DOHH2 (cell line): ENCODE measurements around the gene ZC3H12C.
"Not testable (repeated sequence)": the region's sequence is repeated elsewhere in the genome, so short reads cannot be mapped to it uniquely, and the experiment has no call there.

Experiments used
- H3F3A ChIP-seq: fragments of 200-600 bp; sonication (generic), shearing (Covaris generic); 2 replicates; pipeline ENCODE4 v1.6.0; 2016; ENCODE audit warnings: antibody characterized with exemption, mild to moderate bottlenecking; ENCODE audit not compliant: control insufficient read depth, insufficient read depth
- H3K27ac ChIP-seq: fragments of 200-600 bp; sonication (generic); 2 replicates; pipeline ENCODE4 v1.5.1; 2014; ENCODE audit warnings: low read depth, mild to moderate bottlenecking, low read length, moderate library complexity
- H3K27me3 ChIP-seq: fragments of 200-600 bp; sonication (generic); 2 replicates; pipeline ENCODE4 v1.6.1; 2014; ENCODE audit warnings: mild to moderate bottlenecking, low read length, mixed read lengths; ENCODE audit not compliant: control insufficient read depth
- H3K36me3 ChIP-seq: fragments of 200-600 bp; sonication (generic); 2 replicates; pipeline ENCODE4 v1.6.1; 2014; ENCODE audit warnings: mild to moderate bottlenecking, low read length, moderate library complexity, mixed read lengths; ENCODE audit not compliant: control insufficient read depth
- H3K4me1 ChIP-seq: fragments of 200-600 bp; sonication (generic); 2 replicates; pipeline ENCODE4 v1.6.1; 2014; ENCODE audit warnings: mild to moderate bottlenecking, low read length, mixed read lengths; ENCODE audit not compliant: control insufficient read depth
- H3K4me2 ChIP-seq: fragments of 200-600 bp; sonication (generic); 2 replicates; pipeline ENCODE4 v1.6.0; 2014; ENCODE audit warnings: mild to moderate bottlenecking, low read length, moderate library complexity
- H3K4me3 ChIP-seq: fragments of 200-600 bp; sonication (generic); 2 replicates; pipeline ENCODE4 v1.5.1; 2014; ENCODE audit warnings: mild to moderate bottlenecking, low read length, mixed read lengths
- H3K79me2 ChIP-seq: fragments of 200-600 bp; sonication (generic); 2 replicates; pipeline ENCODE4 v1.6.1; 2014; ENCODE audit warnings: mild to moderate bottlenecking, low read length, mixed read lengths; ENCODE audit not compliant: control insufficient read depth
- H3K9me2 ChIP-seq: fragments of 200-600 bp; sonication (generic); replicated peaks from 2 replicates; pipeline ENCODE4 v1.6.1; 2014; ENCODE audit warnings: mild to moderate bottlenecking, low read length, mixed read lengths; ENCODE audit not compliant: control insufficient read depth
- H3K9me3 ChIP-seq: fragments of 200-600 bp; sonication (generic); 2 replicates; pipeline ENCODE4 v1.6.1; 2014; ENCODE audit warnings: antibody characterized with exemption, low read length, mixed read lengths; ENCODE audit not compliant: control insufficient read depth, insufficient read depth
- H4K20me1 ChIP-seq: fragments of 200-600 bp; sonication (generic); 2 replicates; pipeline ENCODE4 v1.6.0; 2014; ENCODE audit warnings: low read depth, mild to moderate bottlenecking, antibody characterized with exemption, low read length, moderate library complexity; ENCODE audit not compliant: control insufficient read depth, insufficient read depth
- EZH2phosphoT487 ChIP-seq: fragments of 200-600 bp; sonication (generic); IDR thresholded peaks from 2 replicates; pipeline ENCODE4 v1.6.1; 2017; ENCODE audit warnings: borderline replicate concordance, mild to moderate bottlenecking, antibody characterized with exemption, low read length, moderate library complexity, mixed read lengths
- TF ChIP-seq, protein P1 (sequence below): fragments of 200-600 bp; sonication (generic); IDR thresholded peaks from one replicate; pipeline ENCODE4 v1.5.1; 2014; ENCODE audit warnings: antibody characterized with exemption, mild to moderate bottlenecking, low read depth, low read length; ENCODE audit not compliant: poor library complexity, severe bottlenecking

ZC3H12C gene

DNA sequence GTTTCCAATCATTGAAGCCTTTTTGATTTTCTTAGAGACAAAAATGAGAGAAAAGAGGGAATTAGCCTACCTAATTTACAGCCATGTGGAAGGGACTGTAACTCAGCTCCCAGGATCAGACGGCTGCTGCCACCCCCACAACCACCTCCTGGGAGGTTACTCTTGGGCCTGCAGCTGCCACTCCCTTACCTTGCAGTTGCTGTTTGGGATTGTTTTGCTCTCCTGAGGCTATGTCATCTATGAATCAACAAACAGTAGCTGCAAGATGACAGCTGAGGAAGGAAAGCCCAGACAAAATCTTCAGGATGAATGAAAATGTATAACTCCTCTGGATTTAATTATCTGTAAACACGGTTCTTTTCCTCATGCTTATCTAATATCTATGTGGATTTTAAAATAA, 28.0 kb upstream of the ZC3H12C start:
- Histone ChIP-seq H3F3A (no peaks in the 10 kb centered on the region), H3K9me3 (no peaks in the 10 kb centered on the region), H4K20me1 (no peaks in the 10 kb centered on the region), H3K36me3 (no peaks in the 10 kb centered on the region), H3K79me2 (no peaks in the 10 kb centered on the region), H3K4me2 (no peak overlapping the region), H3K27me3 (no peaks in the 10 kb centered on the region), H3K9me2 (no peaks in the 10 kb centered on the region), H3K4me1 (peaks cover 7% of the 10 kb centered on the region), H3K4me3 (no peak overlapping the region), H3K27ac (no peak overlapping the region)
- TF ChIP-seq, protein P1, sequence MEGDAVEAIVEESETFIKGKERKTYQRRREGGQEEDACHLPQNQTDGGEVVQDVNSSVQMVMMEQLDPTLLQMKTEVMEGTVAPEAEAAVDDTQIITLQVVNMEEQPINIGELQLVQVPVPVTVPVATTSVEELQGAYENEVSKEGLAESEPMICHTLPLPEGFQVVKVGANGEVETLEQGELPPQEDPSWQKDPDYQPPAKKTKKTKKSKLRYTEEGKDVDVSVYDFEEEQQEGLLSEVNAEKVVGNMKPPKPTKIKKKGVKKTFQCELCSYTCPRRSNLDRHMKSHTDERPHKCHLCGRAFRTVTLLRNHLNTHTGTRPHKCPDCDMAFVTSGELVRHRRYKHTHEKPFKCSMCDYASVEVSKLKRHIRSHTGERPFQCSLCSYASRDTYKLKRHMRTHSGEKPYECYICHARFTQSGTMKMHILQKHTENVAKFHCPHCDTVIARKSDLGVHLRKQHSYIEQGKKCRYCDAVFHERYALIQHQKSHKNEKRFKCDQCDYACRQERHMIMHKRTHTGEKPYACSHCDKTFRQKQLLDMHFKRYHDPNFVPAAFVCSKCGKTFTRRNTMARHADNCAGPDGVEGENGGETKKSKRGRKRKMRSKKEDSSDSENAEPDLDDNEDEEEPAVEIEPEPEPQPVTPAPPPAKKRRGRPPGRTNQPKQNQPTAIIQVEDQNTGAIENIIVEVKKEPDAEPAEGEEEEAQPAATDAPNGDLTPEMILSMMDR = no peak
- no peak for TF ChIP-seq EZH2phosphoT487

DNA sequence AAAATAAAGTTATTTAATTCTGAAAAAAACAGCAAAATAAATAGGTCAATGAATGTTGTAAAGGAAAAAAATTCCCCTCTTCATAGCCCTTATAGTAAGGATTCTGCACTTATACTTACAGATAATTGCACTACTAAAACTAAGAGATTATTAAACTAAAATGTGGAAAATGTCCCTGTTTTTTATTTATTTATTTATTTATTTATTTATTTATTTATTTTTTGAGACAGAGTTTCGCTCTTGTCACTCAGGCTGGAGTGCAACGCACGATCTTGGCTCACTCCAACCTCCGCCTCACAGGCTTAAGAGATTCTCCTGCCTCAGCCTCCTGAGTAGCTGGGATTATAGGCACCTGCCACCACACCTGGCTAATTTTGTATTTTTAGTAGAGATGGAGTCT, 25.2 kb upstream of the ZC3H12C start:
- not testable (repeated sequence) for H3K4me1 ChIP-seq, H3K4me3 ChIP-seq, H3K27me3 ChIP-seq

DNA sequence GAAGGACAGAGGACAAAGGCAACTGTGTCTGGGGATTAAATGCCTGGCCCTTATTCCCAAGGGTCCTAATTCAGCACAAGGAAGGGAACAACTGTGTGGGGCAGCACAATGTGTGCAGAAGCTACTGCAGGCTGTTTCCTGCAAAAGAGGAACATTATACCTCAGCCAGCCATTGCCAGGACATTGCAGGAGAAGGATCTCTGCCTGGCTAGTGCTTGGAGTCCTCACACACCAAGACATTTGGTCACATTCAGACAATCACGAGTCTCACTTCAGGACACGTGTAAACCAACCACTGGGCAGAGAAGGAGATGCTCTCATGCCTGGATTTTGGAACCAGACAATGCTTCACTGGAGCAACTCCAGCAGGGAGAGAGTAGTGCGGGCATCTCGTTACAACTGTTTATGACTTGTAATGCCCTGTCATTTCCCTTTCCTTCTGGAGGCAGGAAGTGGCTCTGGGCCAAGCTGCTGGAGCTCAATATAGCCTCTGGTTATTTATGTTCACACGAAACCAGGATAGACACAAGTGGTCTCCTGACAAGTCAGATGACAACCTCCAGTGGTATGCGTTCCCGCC, 23.9 kb upstream of the ZC3H12C start:
- Histone ChIP-seq H3K4me2 (no peak overlapping the region), H3K9me3 (no peaks in the 10 kb centered on the region), H3K36me3 (no peaks in the 10 kb centered on the region), H3K4me1 (peaks cover 7% of the 10 kb centered on the region), H4K20me1 (no peaks in the 10 kb centered on the region), H3K27me3 (no peaks in the 10 kb centered on the region), H3K9me2 (no peaks in the 10 kb centered on the region), H3K79me2 (no peaks in the 10 kb centered on the region), H3K27ac (no peak overlapping the region), H3K4me3 (no peak overlapping the region), H3F3A (no peaks in the 10 kb centered on the region)
- TF ChIP-seq, protein P1 = no peak
- no peak for TF ChIP-seq EZH2phosphoT487

More for the DNA sequence above, 25.2 kb upstream of the ZC3H12C start:
- H3K4me2 ChIP-seq, H3K9me3 ChIP-seq, H3K36me3 ChIP-seq, H3K9me2 ChIP-seq, H3K79me2 ChIP-seq, H4K20me1 ChIP-seq, H3K27ac ChIP-seq, H3F3A ChIP-seq: not testable (repeated sequence)

DNA sequence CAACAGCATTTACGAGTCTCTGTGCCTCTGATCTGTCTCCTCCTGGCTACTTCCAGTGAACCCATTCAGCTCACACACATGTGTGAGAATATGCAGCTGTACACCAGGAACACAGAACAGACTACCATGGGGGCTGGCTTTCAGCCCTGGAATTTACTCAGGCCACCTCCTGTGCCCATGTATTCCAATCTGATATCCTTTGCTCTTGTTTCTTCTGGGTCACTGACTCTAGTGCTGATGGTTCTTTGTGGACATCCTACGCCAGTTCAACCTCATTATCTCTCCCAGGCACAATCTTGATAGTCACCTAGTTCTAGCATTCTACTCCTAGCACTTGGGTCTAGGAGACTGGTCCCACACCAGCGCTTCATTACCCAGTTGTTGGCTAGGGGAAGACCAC, 23.0 kb upstream of the ZC3H12C start:
- Histone ChIP-seq H3K79me2 (no peaks in the 10 kb centered on the region), H3K4me1 (peaks cover 7% of the 10 kb centered on the region), H4K20me1 (no peaks in the 10 kb centered on the region), H3K4me2 (no peak overlapping the region), H3K36me3 (no peaks in the 10 kb centered on the region), H3K9me2 (no peaks in the 10 kb centered on the region), H3K4me3 (no peak overlapping the region), H3K27ac (no peak overlapping the region), H3K27me3 (no peaks in the 10 kb centered on the region), H3F3A (no peaks in the 10 kb centered on the region), H3K9me3 (no peaks in the 10 kb centered on the region)
- TF ChIP-seq, protein P1 = no peak
- TF ChIP-seq EZH2phosphoT487 = no peak
